Measurements from ENCODE around the gene GCNT3. TPM values are rescaled to one million over a fixed set of nuclear protein-coding genes. Genes with fewer than 3 reads are reported as not detected.
"Not testable (repeated sequence)": the region's sequence is repeated elsewhere in the genome, so short reads cannot be mapped to it uniquely, and the experiment has no call there.

The GCNT3 gene
- polyA plus RNA-seq, 1 donor from 2014 or later = not detected

GRCh38 chr15:59596640-59597039, 14.9 kb upstream of the GCNT3 start:
- Mint-ChIP-seq H3K9me3 (no peaks in the 10 kb centered on the region), H3K27me3 (peaks cover 4% of the 10 kb centered on the region), H3K4me3 (no peak overlapping the region), H3K4me1 (peaks cover 0 to under 1% (median 0%) of the 10 kb centered on the region in 3 donors), H3K27ac (no peak overlapping the region), H3K36me3 (peaks cover 2% of the 10 kb centered on the region)

GRCh38 chr15:59598461-59598860, 13.1 kb upstream of the GCNT3 start:
- Mint-ChIP-seq H3K36me3 (peaks cover 2% of the 10 kb centered on the region), H3K9me3 (peaks cover 0 to 2% (median 0%) of the 10 kb centered on the region in 3 donors), H3K4me3 (no peak overlapping the region), H3K27ac (no peak overlapping the region), H3K4me1 (no peaks in the 10 kb centered on the region), H3K27me3 (peaks cover 4% of the 10 kb centered on the region)

GRCh38 chr15:59605994-59606393, 5.6 kb upstream of the GCNT3 start:
- Mint-ChIP-seq H3K9me3 (peaks cover 8 to 12% (median 9%) of the 10 kb centered on the region in 3 donors), H3K4me3 (no peak overlapping the region), H3K4me1 (no peaks in the 10 kb centered on the region), H3K27ac (no peak overlapping the region), H3K27me3 (peaks cover 6% of the 10 kb centered on the region), H3K36me3 (peaks cover 7% of the 10 kb centered on the region)

- Mint-ChIP-seq H3K4me3 (no peak overlapping the region), H3K27me3 (peaks cover 10% of the 10 kb centered on the region), H3K9me3 (peaks cover 0 to 3% (median 0%) of the 10 kb centered on the region in 3 donors), H3K27ac (no peak overlapping the region), H3K4me1 (peaks cover 3 to 10% (median 6%) of the 10 kb centered on the region in 3 donors), H3K36me3 (peaks cover 3% of the 10 kb centered on the region)
These were observed 1.6 kb upstream of the GCNT3 start for GRCh38 chr15:59609730-59610712.

- no peaks in the 10 kb centered on the region for H3K36me3 Mint-ChIP-seq
- H3K4me1 Mint-ChIP-seq = peaks cover 7 to 14% (median 10%) of the 10 kb centered on the region in 3 donors
- no peak overlapping the region for H3K4me3 Mint-ChIP-seq
- peaks cover 14% of the 10 kb centered on the region for H3K27me3 Mint-ChIP-seq
- H3K27ac Mint-ChIP-seq = no peak overlapping the region
- peaks cover 0 to 2% (median 0%) of the 10 kb centered on the region in 3 donors for H3K9me3 Mint-ChIP-seq
These were observed 2.6 kb downstream of the GCNT3 start for GRCh38 chr15:59614153-59614552.

GRCh38 chr15:59615661-59616060, 4.1 kb downstream of the GCNT3 start:
- Mint-ChIP-seq H3K27me3 (peaks cover 14% of the 10 kb centered on the region), H3K9me3 (no peaks in the 10 kb centered on the region), H3K27ac (no peak overlapping the region), H3K36me3 (peaks cover 2% of the 10 kb centered on the region), H3K4me1 (peaks cover 7 to 14% (median 10%) of the 10 kb centered on the region in 3 donors), H3K4me3 (no peak overlapping the region)

- Mint-ChIP-seq H3K9me3 (no peaks in the 10 kb centered on the region), H3K4me3 (peak overlapping the region in 1 of 4 donors; percentile 80), H3K27me3 (peaks cover 14% of the 10 kb centered on the region), H3K36me3 (peaks cover 2% of the 10 kb centered on the region), H3K4me1 (peaks cover 7 to 11% (median 10%) of the 10 kb centered on the region in 3 donors), H3K27ac (no peak overlapping the region)
These were observed 4.8 kb downstream of the GCNT3 start for GRCh38 chr15:59616379-59616778.

GRCh38 chr15:59618406-59618805, 6.8 kb downstream of the GCNT3 start:
- Mint-ChIP-seq H3K4me1 (peaks cover 9 to 10% (median 9%) of the 10 kb centered on the region in 3 donors), H3K27ac (no peak overlapping the region), H3K9me3 (no peaks in the 10 kb centered on the region), H3K27me3 (peaks cover 11% of the 10 kb centered on the region), H3K36me3 (peaks cover 2% of the 10 kb centered on the region), H3K4me3 (no peak overlapping the region)

GRCh38 chr15:59622289-59622688, 10.7 kb downstream of the GCNT3 start:
- no peak overlapping the region for H3K4me3 Mint-ChIP-seq
- no peak overlapping the region for H3K27ac Mint-ChIP-seq
- H3K9me3 Mint-ChIP-seq = no peaks in the 10 kb centered on the region
- H3K27me3 Mint-ChIP-seq = peaks cover 9% of the 10 kb centered on the region
- H3K4me1 Mint-ChIP-seq = peaks cover 0 to 2% (median 0%) of the 10 kb centered on the region in 3 donors
- H3K36me3 Mint-ChIP-seq = peaks cover 2% of the 10 kb centered on the region

GRCh38 chr15:59632714-59633113, 21.1 kb downstream of the GCNT3 start:
- peaks cover 4% of the 10 kb centered on the region for H3K36me3 Mint-ChIP-seq
- no peak overlapping the region for H3K4me3 Mint-ChIP-seq
- H3K27me3 Mint-ChIP-seq = peaks cover 1% of the 10 kb centered on the region
- no peaks in the 10 kb centered on the region for H3K9me3 Mint-ChIP-seq
- no peak overlapping the region for H3K27ac Mint-ChIP-seq
- H3K4me1 Mint-ChIP-seq = no peaks in the 10 kb centered on the region

- H3K9me3 Mint-ChIP-seq = no peaks in the 10 kb centered on the region
- peaks cover 4% of the 10 kb centered on the region for H3K36me3 Mint-ChIP-seq
- H3K4me1 Mint-ChIP-seq = no peaks in the 10 kb centered on the region
- H3K27me3 Mint-ChIP-seq = peaks cover 1% of the 10 kb centered on the region
- H3K27ac Mint-ChIP-seq = no peak overlapping the region
- no peak overlapping the region for H3K4me3 Mint-ChIP-seq
These were observed 24.6 kb downstream of the GCNT3 start for GRCh38 chr15:59636184-59636583.

GRCh38 chr15:59637507-59637906, 25.9 kb downstream of the GCNT3 start:
- not testable (repeated sequence) for H3K27ac Mint-ChIP-seq, H3K27me3 Mint-ChIP-seq, H3K4me3 Mint-ChIP-seq, H3K4me1 Mint-ChIP-seq, H3K9me3 Mint-ChIP-seq, H3K36me3 Mint-ChIP-seq

GRCh38 chr15:59642351-59642750, 30.8 kb downstream of the GCNT3 start:
- H3K9me3 Mint-ChIP-seq = no peaks in the 10 kb centered on the region
- H3K4me3 Mint-ChIP-seq = no peak overlapping the region
- no peak overlapping the region for H3K27ac Mint-ChIP-seq
- H3K4me1 Mint-ChIP-seq = peaks cover 0 to 9% (median 0%) of the 10 kb centered on the region in 3 donors
- H3K36me3 Mint-ChIP-seq = peaks cover 3% of the 10 kb centered on the region
- H3K27me3 Mint-ChIP-seq = no peaks in the 10 kb centered on the region

- Mint-ChIP-seq H3K27ac (no peak overlapping the region), H3K27me3 (no peaks in the 10 kb centered on the region), H3K9me3 (no peaks in the 10 kb centered on the region), H3K4me1 (peaks cover 0 to 10% (median 0%) of the 10 kb centered on the region in 3 donors), H3K4me3 (no peak overlapping the region), H3K36me3 (no peaks in the 10 kb centered on the region)
These were observed 33.2 kb downstream of the GCNT3 start for GRCh38 chr15:59644756-59645155.

- H3K4me1 Mint-ChIP-seq = peaks cover 0 to 10% (median 0%) of the 10 kb centered on the region in 3 donors
- H3K36me3 Mint-ChIP-seq, H3K27ac Mint-ChIP-seq, H3K4me3 Mint-ChIP-seq, H3K27me3 Mint-ChIP-seq, H3K9me3 Mint-ChIP-seq: not testable (repeated sequence)
These were observed 34.2 kb downstream of the GCNT3 start for GRCh38 chr15:59645812-59646211.

- no peaks in the 10 kb centered on the region for H3K36me3 Mint-ChIP-seq
- no peaks in the 10 kb centered on the region for H3K9me3 Mint-ChIP-seq
- H3K4me1 Mint-ChIP-seq = peaks cover 0 to 10% (median 0%) of the 10 kb centered on the region in 3 donors
- H3K27me3 Mint-ChIP-seq = no peaks in the 10 kb centered on the region
- no peak overlapping the region for H3K27ac Mint-ChIP-seq
- no peak overlapping the region for H3K4me3 Mint-ChIP-seq
These were observed 34.7 kb downstream of the GCNT3 start for GRCh38 chr15:59646277-59646676.

All from IgD-negative memory B cell (primary cell).